T-helper 2 cell treated with Interferon-gamma antibody and Interleukin-4, amounts not matched to agents 5 μg/mL and 100 μg/mL, for 36 hours (primary cell): ENCODE results near the gene CPEB3.

Experiments
- DNase-seq: peaks from one replicate; pipeline ENCODE4 v3.0.0; 2021; ENCODE audit warnings: low spot score
- H3K27ac Mint-ChIP-seq: one replicate; pipeline ENCODE4 v1.8.0; 2021; ENCODE audit warnings: mild to moderate bottlenecking, mixed read lengths
- H3K27me3 Mint-ChIP-seq: one replicate; pipeline ENCODE4 v1.8.0; 2021; ENCODE audit warnings: low read depth, mixed read lengths
- H3K36me3 Mint-ChIP-seq: one replicate; pipeline ENCODE4 v1.8.0; 2021; ENCODE audit warnings: low read depth, mixed read lengths
- H3K4me1 Mint-ChIP-seq: one replicate; pipeline ENCODE4 v1.8.0; 2021; ENCODE audit warnings: low read depth, mixed read lengths
- H3K4me3 Mint-ChIP-seq: one replicate; pipeline ENCODE4 v1.8.0; 2022; ENCODE audit warnings: mild to moderate bottlenecking, moderate library complexity, mixed read lengths
- H3K9me3 Mint-ChIP-seq: one replicate; pipeline ENCODE4 v1.8.0; 2021; ENCODE audit warnings: mixed read lengths

The CPEB3 gene

GRCh38 chr10:92291921-92292845, 1.3 kb upstream of the CPEB3 start:
- peak; percentile 33 for DNase-seq
- peaks cover 12% of the 10 kb centered on the region for H3K36me3 Mint-ChIP-seq
- H3K27ac Mint-ChIP-seq: peak overlapping the region; percentile 79
- H3K27me3 Mint-ChIP-seq: no peaks in the 10 kb centered on the region
- peaks cover 19% of the 10 kb centered on the region for H3K4me1 Mint-ChIP-seq
- H3K9me3 Mint-ChIP-seq: no peaks in the 10 kb centered on the region
- H3K4me3 Mint-ChIP-seq: peak overlapping the region; percentile 89

GRCh38 chr10:92291616-92291865, 663 bp upstream of the CPEB3 start:
- Mint-ChIP-seq H3K4me3 (peak overlapping the region; percentile 89), H3K9me3 (no peaks in the 10 kb centered on the region), H3K27ac (peak overlapping the region; percentile 62), H3K36me3 (peaks cover 10% of the 10 kb centered on the region), H3K27me3 (no peaks in the 10 kb centered on the region), H3K4me1 (peaks cover 19% of the 10 kb centered on the region)
- no peak for DNase-seq

GRCh38 chr10:92290076-92290836, 622 bp downstream of the CPEB3 start:
- Mint-ChIP-seq H3K4me3 (peak overlapping the region; percentile 89), H3K4me1 (peaks cover 22% of the 10 kb centered on the region), H3K9me3 (no peaks in the 10 kb centered on the region), H3K27me3 (no peaks in the 10 kb centered on the region), H3K27ac (peak overlapping the region; percentile 77), H3K36me3 (peaks cover 9% of the 10 kb centered on the region)
- DNase-seq: peak; percentile 29

GRCh38 chr10:92284112-92284704, 6.7 kb downstream of the CPEB3 start:
- H3K9me3 Mint-ChIP-seq: no peaks in the 10 kb centered on the region
- no peaks in the 10 kb centered on the region for H3K27me3 Mint-ChIP-seq

GRCh38 chr10:92278996-92279696, 11.7 kb downstream of the CPEB3 start:
- DNase-seq: no peak
- Mint-ChIP-seq H3K27me3 (no peaks in the 10 kb centered on the region), H3K4me1 (peaks cover 3% of the 10 kb centered on the region), H3K27ac (no peak overlapping the region), H3K36me3 (no peaks in the 10 kb centered on the region), H3K4me3 (no peak overlapping the region), H3K9me3 (no peaks in the 10 kb centered on the region)

More at GRCh38 chr10:92284112-92284704, 6.7 kb downstream of the CPEB3 start:
- no peak for DNase-seq
- Mint-ChIP-seq H3K4me1 (peaks cover 14% of the 10 kb centered on the region), H3K4me3 (peak overlapping the region; percentile 38), H3K27ac (peak overlapping the region; percentile 73), H3K36me3 (no peaks in the 10 kb centered on the region)

GRCh38 chr10:92274071-92274470, 16.8 kb downstream of the CPEB3 start:
- no peak overlapping the region for H3K4me3 Mint-ChIP-seq
- H3K27me3 Mint-ChIP-seq: no peaks in the 10 kb centered on the region
- no peak for DNase-seq
- H3K9me3 Mint-ChIP-seq: no peaks in the 10 kb centered on the region
- no peak overlapping the region for H3K27ac Mint-ChIP-seq
- no peaks in the 10 kb centered on the region for H3K4me1 Mint-ChIP-seq
- H3K36me3 Mint-ChIP-seq: no peaks in the 10 kb centered on the region

GRCh38 chr10:92268748-92269147, 22.1 kb downstream of the CPEB3 start:
- H3K4me3 Mint-ChIP-seq: no peak overlapping the region
- H3K27me3 Mint-ChIP-seq: no peaks in the 10 kb centered on the region
- no peaks in the 10 kb centered on the region for H3K36me3 Mint-ChIP-seq
- H3K9me3 Mint-ChIP-seq: no peaks in the 10 kb centered on the region
- no peak overlapping the region for H3K27ac Mint-ChIP-seq
- H3K4me1 Mint-ChIP-seq: peaks cover 10% of the 10 kb centered on the region
- DNase-seq: no peak

GRCh38 chr10:92267343-92267742, 23.5 kb downstream of the CPEB3 start:
- no peak overlapping the region for H3K27ac Mint-ChIP-seq
- no peaks in the 10 kb centered on the region for H3K9me3 Mint-ChIP-seq
- no peak overlapping the region for H3K4me3 Mint-ChIP-seq
- H3K4me1 Mint-ChIP-seq: peaks cover 10% of the 10 kb centered on the region
- no peaks in the 10 kb centered on the region for H3K27me3 Mint-ChIP-seq
- no peaks in the 10 kb centered on the region for H3K36me3 Mint-ChIP-seq
- DNase-seq: no peak

GRCh38 chr10:92265687-92266258, 25.1 kb downstream of the CPEB3 start:
- peaks cover 10% of the 10 kb centered on the region for H3K4me1 Mint-ChIP-seq
- H3K27ac Mint-ChIP-seq: no peak overlapping the region
- no peaks in the 10 kb centered on the region for H3K9me3 Mint-ChIP-seq
- H3K4me3 Mint-ChIP-seq: no peak overlapping the region
- no peaks in the 10 kb centered on the region for H3K36me3 Mint-ChIP-seq
- DNase-seq: no peak
- no peaks in the 10 kb centered on the region for H3K27me3 Mint-ChIP-seq

- H3K9me3 Mint-ChIP-seq: no peaks in the 10 kb centered on the region
- H3K36me3 Mint-ChIP-seq: no peaks in the 10 kb centered on the region
- peaks cover 10% of the 10 kb centered on the region for H3K4me1 Mint-ChIP-seq
- H3K27ac Mint-ChIP-seq: no peak overlapping the region
- H3K27me3 Mint-ChIP-seq: no peaks in the 10 kb centered on the region
- no peak for DNase-seq
- no peak overlapping the region for H3K4me3 Mint-ChIP-seq
Measured at GRCh38 chr10:92264249-92264648, 26.6 kb downstream of the CPEB3 start.

- Mint-ChIP-seq H3K4me1 (peaks cover 10% of the 10 kb centered on the region), H3K9me3 (no peaks in the 10 kb centered on the region), H3K4me3 (no peak overlapping the region), H3K27ac (no peak overlapping the region), H3K27me3 (no peaks in the 10 kb centered on the region), H3K36me3 (no peaks in the 10 kb centered on the region)
- DNase-seq: no peak
Measured at GRCh38 chr10:92263396-92263795, 27.5 kb downstream of the CPEB3 start.

GRCh38 chr10:92248566-92248965, 42.3 kb downstream of the CPEB3 start:
- no peak for DNase-seq
- no peak overlapping the region for H3K27ac Mint-ChIP-seq

GRCh38 chr10:92244796-92245195, 46.1 kb downstream of the CPEB3 start:
- no peak overlapping the region for H3K4me3 Mint-ChIP-seq
- no peak overlapping the region for H3K27ac Mint-ChIP-seq
- H3K4me1 Mint-ChIP-seq: peaks cover 8% of the 10 kb centered on the region
- H3K27me3 Mint-ChIP-seq: peaks cover 23% of the 10 kb centered on the region
- H3K36me3 Mint-ChIP-seq: peaks cover under 1% of the 10 kb centered on the region
- no peaks in the 10 kb centered on the region for H3K9me3 Mint-ChIP-seq
- DNase-seq: no peak

More at GRCh38 chr10:92248566-92248965, 42.3 kb downstream of the CPEB3 start:
- H3K27me3 Mint-ChIP-seq: no peaks in the 10 kb centered on the region
- no peaks in the 10 kb centered on the region for H3K36me3 Mint-ChIP-seq
- H3K9me3 Mint-ChIP-seq: no peaks in the 10 kb centered on the region
- H3K4me1 Mint-ChIP-seq: no peaks in the 10 kb centered on the region
- no peak overlapping the region for H3K4me3 Mint-ChIP-seq
